GM04504 (cell line): ENCODE measurements around the gene FHIP2A.
"Not testable (repeated sequence)": the region's sequence is repeated elsewhere in the genome, so short reads cannot be mapped to it uniquely, and the experiment has no call there.

Experiments used
- DNase-seq: peaks from one replicate; pipeline ENCODE4 v3.0.0-alpha.2; 2012; ENCODE audit warnings: low read depth

Gene FHIP2A

GRCh38 chr10:114815791-114816190, 5.8 kb upstream of the FHIP2A start:
- no peak for DNase-seq

DNA sequence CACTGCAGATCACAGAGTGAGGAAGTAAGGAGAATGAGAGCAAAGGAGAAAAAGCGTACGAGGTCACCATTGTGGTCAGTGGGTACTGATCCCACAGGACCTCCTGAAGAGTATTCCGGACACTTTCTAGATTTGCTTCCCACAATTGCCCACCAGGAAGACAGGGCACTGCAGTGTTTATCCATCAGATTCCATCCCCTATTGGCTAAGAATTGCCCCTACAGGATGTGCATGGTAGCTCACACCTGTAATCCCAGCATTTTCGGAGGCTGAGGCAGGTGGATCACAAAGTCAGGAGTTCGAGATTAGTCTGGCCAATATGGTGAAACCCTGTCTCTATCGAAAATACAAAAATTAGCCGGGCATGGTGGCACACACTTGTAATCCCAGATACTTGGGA, 5.3 kb upstream of the FHIP2A start:
- DNase-seq, result no peak

GRCh38 chr10:114819322-114819721, 2.3 kb upstream of the FHIP2A start:
- no peak for DNase-seq

GRCh38 chr10:114821915-114822443, 399 bp downstream of the FHIP2A start:
- DNase-seq, result no peak

- DNase-seq, result peak; percentile 33
These were observed 980 bp downstream of the FHIP2A start for GRCh38 chr10:114822444-114823076.

DNA sequence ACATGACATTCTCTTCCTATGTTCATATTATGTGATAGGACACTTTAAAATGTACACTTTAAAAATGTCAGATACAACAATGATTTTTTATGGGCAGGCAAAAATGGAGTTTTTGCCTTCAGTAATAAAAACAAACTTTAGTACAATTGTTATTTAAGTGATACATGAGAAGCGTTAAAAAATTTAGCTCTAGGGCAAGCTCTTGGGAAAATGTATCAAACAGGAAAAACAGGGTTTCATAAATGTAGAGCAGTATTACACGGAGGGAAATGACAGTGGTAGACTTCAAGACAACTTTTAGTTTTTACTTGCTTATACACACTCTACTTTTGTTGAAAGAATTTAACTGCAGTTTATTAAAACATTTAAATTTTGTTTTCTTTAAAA, 1.5 kb downstream of the FHIP2A start:
- no peak for DNase-seq

- DNase-seq, result no peak
These were observed 2.8 kb downstream of the FHIP2A start for GRCh38 chr10:114824391-114824790.

- peak; percentile 63 for DNase-seq
These were observed 4.1 kb downstream of the FHIP2A start for GRCh38 chr10:114825513-114826253.

DNA sequence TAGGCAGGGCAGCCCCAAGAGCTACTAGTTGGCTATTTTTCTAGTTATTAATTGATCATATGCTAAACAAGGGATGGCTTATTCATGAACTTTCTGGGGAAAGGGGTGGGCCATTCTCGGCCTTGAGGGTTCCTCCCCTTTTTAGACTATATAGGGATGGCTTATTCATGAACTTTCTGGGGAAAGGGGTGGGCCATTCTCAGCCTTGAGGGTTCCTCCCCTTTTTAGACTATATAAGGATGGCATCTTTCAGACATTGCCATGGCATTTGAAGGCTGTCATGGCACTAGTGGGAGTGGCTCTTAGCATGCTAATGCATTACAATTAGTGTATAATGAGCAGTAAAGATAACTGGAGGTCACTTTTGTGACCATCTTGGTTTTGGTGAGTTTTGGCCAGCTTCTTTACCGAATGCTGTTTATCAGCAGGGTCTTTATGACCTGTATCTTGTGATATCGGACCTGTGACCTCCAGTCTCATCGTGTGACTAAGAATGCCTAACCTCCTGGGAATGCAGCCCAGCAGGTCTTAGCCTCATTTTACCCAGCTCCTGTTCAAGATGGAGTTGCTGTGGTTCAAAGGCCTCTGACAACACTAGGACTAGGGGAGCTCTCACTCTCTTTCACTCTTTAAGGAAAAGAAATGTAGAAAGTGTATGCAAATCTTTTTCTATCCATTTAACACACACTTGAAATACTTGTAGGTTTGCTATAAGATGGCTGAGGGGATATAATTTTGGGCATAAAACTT, 7.8 kb downstream of the FHIP2A start:
- no peak for DNase-seq

DNA sequence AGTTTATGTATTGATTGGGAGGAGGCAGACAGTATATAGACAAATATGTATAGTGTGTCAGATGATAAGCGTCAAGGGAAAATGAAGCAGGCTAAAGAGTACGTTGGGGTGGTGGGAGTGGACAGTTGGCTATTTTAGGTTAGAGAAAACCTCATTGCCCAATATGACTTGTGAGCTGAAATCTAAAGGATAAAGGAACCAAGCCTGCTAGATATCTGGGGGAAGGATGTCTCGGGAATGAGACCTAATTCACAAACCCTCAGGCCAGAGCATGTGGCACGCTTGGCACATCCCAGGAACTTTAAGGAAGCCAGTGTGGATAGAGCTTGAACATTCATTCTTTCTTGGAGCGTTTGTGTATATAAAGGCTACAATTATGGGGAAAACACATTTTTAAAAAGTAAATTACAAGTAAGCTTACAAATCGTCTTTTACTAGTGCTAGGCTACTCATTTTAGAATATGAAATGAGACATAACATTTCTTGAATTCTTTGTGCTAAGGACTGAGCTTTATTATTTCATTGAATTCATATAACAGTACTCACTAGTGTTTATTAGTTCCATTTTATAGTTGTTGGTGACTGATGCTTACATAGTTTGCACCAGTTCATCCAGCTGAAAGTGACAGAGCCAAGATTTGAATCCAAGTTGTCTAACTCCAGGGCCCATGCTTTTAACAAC, 9.7 kb downstream of the FHIP2A start:
- no peak for DNase-seq

GRCh38 chr10:114837690-114838089, 16.1 kb downstream of the FHIP2A start:
- no peak for DNase-seq

GRCh38 chr10:114839901-114840300, 18.3 kb downstream of the FHIP2A start:
- DNase-seq, result no peak

DNA sequence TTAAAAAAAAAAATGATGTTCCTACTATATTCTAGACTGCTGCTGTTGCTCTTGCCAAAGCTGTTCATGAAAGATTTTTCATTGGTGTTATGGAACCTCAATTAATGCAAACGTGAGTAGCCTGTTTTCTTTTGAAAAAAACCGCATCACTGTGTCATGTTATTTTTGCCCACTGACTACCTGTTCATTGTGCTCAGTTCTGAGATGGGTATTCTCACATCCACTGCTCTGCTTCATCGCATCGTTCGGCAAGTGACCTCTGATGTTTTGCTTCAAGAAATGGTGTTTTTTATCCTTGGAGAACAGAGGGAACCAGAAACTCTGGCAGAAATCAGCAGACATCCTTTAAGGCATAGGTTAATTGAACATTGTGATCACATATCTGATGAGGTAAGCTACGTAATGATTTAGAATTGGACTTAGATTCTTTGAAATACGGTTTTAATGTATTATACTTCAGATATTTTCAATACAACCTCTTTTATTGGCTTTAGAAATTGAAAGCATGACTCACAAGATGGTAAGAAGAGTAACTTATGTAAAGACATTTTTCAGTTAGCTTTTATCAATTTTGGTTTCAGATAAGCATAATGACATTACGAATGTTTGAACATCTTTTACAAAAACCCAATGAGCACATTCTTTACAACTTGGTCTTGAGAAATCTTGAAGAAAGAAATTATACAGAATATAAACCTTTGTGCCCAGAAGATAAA, 24.6 kb downstream of the FHIP2A start:
- DNase-seq, result no peak

- not testable (repeated sequence) for DNase-seq
These were observed 25.9 kb downstream of the FHIP2A start for GRCh38 chr10:114847517-114847916.

DNA sequence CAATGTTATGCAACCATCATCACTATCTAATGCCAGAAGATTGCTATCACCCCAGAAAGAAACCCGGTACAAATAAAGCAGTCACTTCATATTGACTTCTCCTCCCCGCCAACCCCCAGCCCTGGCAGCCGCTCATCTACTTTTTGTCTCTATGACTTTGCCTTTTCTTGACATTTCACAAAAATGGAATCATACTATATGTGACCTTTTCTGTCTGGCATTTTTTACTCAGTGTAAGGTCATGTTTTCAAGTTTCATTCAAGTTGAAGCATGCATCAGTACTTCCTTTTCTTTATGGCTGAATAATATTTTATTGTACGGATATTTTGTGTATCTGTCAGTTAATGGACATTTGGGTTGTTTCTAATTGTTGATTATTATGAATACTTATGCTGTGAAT, 28.1 kb downstream of the FHIP2A start:
- DNase-seq, result no peak

DNA sequence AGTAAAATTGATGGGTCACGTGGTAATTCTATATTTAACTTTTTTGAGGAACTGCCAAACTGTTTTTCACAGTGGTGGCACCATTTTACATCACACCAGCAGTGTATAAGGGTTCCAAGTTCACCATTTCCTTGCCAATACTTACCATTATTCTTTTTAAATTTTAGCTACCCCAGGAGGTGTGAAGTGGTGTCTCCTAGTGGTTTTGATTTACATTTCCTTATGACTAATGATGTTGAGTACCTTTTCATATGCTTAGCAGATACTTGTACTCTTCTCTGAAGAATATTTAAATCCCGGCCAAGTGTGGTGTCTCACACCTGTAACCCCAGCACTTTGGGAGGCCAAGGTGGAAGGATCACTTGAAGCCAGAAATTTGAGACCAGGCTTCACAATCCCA, 28.5 kb downstream of the FHIP2A start:
- no peak for DNase-seq

GRCh38 chr10:114851336-114851735, 29.8 kb downstream of the FHIP2A start:
- no peak for DNase-seq

DNA sequence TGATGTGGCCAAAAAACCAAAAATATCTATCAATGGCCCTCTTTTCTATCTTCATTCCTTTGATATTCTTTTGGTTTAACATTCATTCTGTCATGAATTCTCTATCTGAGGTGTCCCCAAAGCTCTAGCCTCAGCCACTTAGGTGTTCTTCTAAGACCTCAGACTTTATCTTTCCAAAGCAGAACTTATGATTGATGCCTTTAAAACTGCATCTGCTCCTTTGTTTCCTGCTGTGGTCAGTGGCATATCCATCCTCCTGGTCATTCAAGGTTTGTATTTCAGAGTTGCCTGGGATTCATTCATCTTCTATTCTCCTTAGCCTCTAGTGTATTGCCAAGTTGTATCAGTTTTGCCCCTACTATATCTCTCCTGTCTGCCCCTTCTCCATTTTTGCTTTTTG, 30.6 kb downstream of the FHIP2A start:
- DNase-seq, result no peak

DNA sequence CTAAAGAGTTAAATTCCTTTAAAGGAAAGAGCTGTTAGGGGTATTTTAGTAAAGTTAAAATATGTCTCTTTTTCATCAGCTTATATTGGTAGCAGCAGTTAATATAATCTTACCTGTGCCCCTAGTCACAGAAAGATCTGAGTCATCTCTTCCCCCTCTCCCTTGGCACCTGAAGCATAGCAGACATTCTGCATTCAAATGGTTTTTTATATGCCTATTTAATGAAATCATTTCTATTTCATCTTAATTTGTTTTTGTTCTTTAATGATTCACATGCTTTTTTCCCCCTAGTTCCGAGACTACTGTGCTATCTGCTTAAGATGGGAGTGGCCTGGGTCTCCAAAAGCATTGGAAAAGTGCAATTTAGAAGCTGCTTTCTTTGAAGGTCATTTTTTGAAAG, 33.3 kb downstream of the FHIP2A start:
- no peak for DNase-seq

- DNase-seq, result no peak
These were observed 34.4 kb downstream of the FHIP2A start for GRCh38 chr10:114855776-114856543.
